Caco-2 (cell line): ENCODE measurements around the gene MBD5. TPM values are rescaled to one million over a fixed set of nuclear protein-coding genes. Genes with fewer than 3 reads are reported as not detected.

Experiments
- BruUV-seq: library from RNA; stranded (reverse); fragments of 400-500 nt; replicated peaks from 2 replicates; lab custom pipeline; 2021; lab: Mats Ljungman, UMichigan
- CTCF ChIA-PET: fragments of 300-600 bp; sonication (Branson Sonifier 250); formaldehyde crosslinking; loops from one replicate; lab custom pipeline; 2022; ENCODE audit warnings: antibody characterized with exemption; lab: Charles Lee
- POLR2A ChIA-PET: fragments of 300-600 bp; sonication (Branson Sonifier 250); formaldehyde crosslinking; loops from one replicate; lab custom pipeline; 2022; ENCODE audit warnings: antibody characterized with exemption; lab: Charles Lee
- DNase-seq, 2 experiments: peaks; one replicate each; pipeline versions ENCODE4 v3.0.0 to v3.0.0-alpha.2; 2020 to 2022
- H3K27me3 ChIP-seq: replicated peaks from 2 replicates; pipeline ENCODE4 v1.6.0; 2011; ENCODE audit warnings: low read length; ENCODE audit not compliant: control insufficient read depth, insufficient read depth
- H3K36me3 ChIP-seq: 2 replicates; pipeline ENCODE4 v1.5.1; 2011; ENCODE audit warnings: low read length; ENCODE audit not compliant: control insufficient read depth, insufficient read depth
- H3K4me1 ChIP-seq: fragments of 250-450 bp; sonication (Bioruptor Pico); 2 replicates; pipeline ENCODE4 v1.5.1; 2020; ENCODE audit warnings: mild to moderate bottlenecking
- H3K4me3 ChIP-seq: 2 replicates; pipeline ENCODE4 v1.5.1; 2011; ENCODE audit warnings: low read depth, mild to moderate bottlenecking, control low read depth, low read length
- H3K9me3 ChIP-seq: fragments of 250-450 bp; sonication (Bioruptor Pico); 2 replicates; pipeline ENCODE4 v1.5.1; 2020; ENCODE audit warnings: mild to moderate bottlenecking, moderate library complexity
- H3K27ac Mint-ChIP-seq: one replicate; pipeline ENCODE4 v1.8.0; 2022; ENCODE audit warnings: mixed read lengths; ENCODE audit not compliant: unreplicated experiment
- H3K27me3 Mint-ChIP-seq: one replicate; pipeline ENCODE4 v1.8.0; 2022; ENCODE audit warnings: mixed read lengths; ENCODE audit not compliant: insufficient read depth, unreplicated experiment
- H3K36me3 Mint-ChIP-seq: one replicate; pipeline ENCODE4 v1.8.0; 2022; ENCODE audit warnings: mild to moderate bottlenecking, mixed read lengths; ENCODE audit not compliant: insufficient read depth, unreplicated experiment
- H3K4me1 Mint-ChIP-seq: one replicate; pipeline ENCODE4 v1.8.0; 2022; ENCODE audit warnings: low read depth, mixed read lengths; ENCODE audit not compliant: unreplicated experiment
- H3K4me3 Mint-ChIP-seq: one replicate; pipeline ENCODE4 v1.8.0; 2022; ENCODE audit warnings: mild to moderate bottlenecking, moderate library complexity, mixed read lengths; ENCODE audit not compliant: unreplicated experiment
- H3K9me3 Mint-ChIP-seq: one replicate; pipeline ENCODE4 v1.8.0; 2022; ENCODE audit warnings: mixed read lengths; ENCODE audit not compliant: unreplicated experiment
- intact Hi-C: fragments of 100-400 bp; cut with micrococcal nuclease; formaldehyde crosslinking; loops from one replicate; pipeline ENCODE4 v1.10.0; 2022; ENCODE audit not compliant: unreplicated experiment
- total RNA-seq: library from RNA; stranded (reverse); gene quantifications from 2 replicates; pipeline ENCODE4 v1.2.3, GENCODE V29; 2022
- TF ChIP-seq, protein P1 (sequence below), 2 experiments: fragments of 200-600 bp in 1 of 2; IDR thresholded peaks; 1 replicate in 1 of 2; 2 replicates in 1 of 2; pipeline versions ENCODE4 v1.5.1 to v1.8.0; 2011 to 2022; ENCODE audit warnings: antibody characterized with exemption in 1 of 2, control low read depth in 1 of 2, inconsistent platforms in 1 of 2, low read depth in 1 of 2, low read length in 1 of 2, mild to moderate bottlenecking in 1 of 2, moderate library complexity in 1 of 2; ENCODE audit not compliant: insufficient read depth in 1 of 2, severe bottlenecking in 1 of 2, unreplicated experiment in 1 of 2

Gene MBD5
- total RNA-seq, 1 experiment from 2014 or later: 23.7 TPM

GRCh38 chr2:148552675-148553331 is 531.9 kb downstream of the MBD5 start:
- no peaks in the 10 kb centered on the region for H3K9me3 ChIP-seq
- no peak for DNase-seq
- intact Hi-C loops: no loop called here
- BruUV-seq: no TSS peak
- no peak overlapping the region for H3K27ac Mint-ChIP-seq
- TF ChIP-seq, protein P1, sequence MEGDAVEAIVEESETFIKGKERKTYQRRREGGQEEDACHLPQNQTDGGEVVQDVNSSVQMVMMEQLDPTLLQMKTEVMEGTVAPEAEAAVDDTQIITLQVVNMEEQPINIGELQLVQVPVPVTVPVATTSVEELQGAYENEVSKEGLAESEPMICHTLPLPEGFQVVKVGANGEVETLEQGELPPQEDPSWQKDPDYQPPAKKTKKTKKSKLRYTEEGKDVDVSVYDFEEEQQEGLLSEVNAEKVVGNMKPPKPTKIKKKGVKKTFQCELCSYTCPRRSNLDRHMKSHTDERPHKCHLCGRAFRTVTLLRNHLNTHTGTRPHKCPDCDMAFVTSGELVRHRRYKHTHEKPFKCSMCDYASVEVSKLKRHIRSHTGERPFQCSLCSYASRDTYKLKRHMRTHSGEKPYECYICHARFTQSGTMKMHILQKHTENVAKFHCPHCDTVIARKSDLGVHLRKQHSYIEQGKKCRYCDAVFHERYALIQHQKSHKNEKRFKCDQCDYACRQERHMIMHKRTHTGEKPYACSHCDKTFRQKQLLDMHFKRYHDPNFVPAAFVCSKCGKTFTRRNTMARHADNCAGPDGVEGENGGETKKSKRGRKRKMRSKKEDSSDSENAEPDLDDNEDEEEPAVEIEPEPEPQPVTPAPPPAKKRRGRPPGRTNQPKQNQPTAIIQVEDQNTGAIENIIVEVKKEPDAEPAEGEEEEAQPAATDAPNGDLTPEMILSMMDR (IDR thresholded peaks at IDR 0.05; ENCODE audit: insufficient read depth in 1 of 2, low read depth in 1 of 2, low read length in 1 of 2, severe bottlenecking in 1 of 2, unreplicated experiment in 1 of 2): no peak
- ChIA-PET CTCF (no interaction called here), POLR2A (no interaction called here)
- no peak overlapping the region for H3K4me3 Mint-ChIP-seq
- H3K4me1 Mint-ChIP-seq: no peaks in the 10 kb centered on the region
- no peaks in the 10 kb centered on the region for H3K27me3 Mint-ChIP-seq
- peaks cover 17% of the 10 kb centered on the region for H3K4me1 ChIP-seq
- no peaks in the 10 kb centered on the region for H3K27me3 ChIP-seq
- no peaks in the 10 kb centered on the region for H3K9me3 Mint-ChIP-seq
- no peaks in the 10 kb centered on the region for H3K36me3 ChIP-seq
- H3K4me3 ChIP-seq: no peak overlapping the region
- H3K36me3 Mint-ChIP-seq: no peaks in the 10 kb centered on the region

- ChIA-PET POLR2A (no interaction called here), CTCF (no interaction called here)
- Mint-ChIP-seq H3K36me3 (no peaks in the 10 kb centered on the region), H3K9me3 (no peaks in the 10 kb centered on the region), H3K27ac (no peak overlapping the region), H3K27me3 (no peaks in the 10 kb centered on the region), H3K4me3 (no peak overlapping the region), H3K4me1 (no peaks in the 10 kb centered on the region)
- DNase-seq: no peak
- no TSS peak for BruUV-seq
- H3K4me1 ChIP-seq: peaks cover 17% of the 10 kb centered on the region
- no peak overlapping the region for H3K4me3 ChIP-seq
- intact Hi-C loops: no loop called here
- no peaks in the 10 kb centered on the region for H3K27me3 ChIP-seq
- H3K9me3 ChIP-seq: no peaks in the 10 kb centered on the region
- TF ChIP-seq, protein P1 (IDR thresholded peaks at IDR 0.05; ENCODE audit: insufficient read depth in 1 of 2, low read depth in 1 of 2, low read length in 1 of 2, severe bottlenecking in 1 of 2, unreplicated experiment in 1 of 2): no peak
- no peaks in the 10 kb centered on the region for H3K36me3 ChIP-seq
Observed at GRCh38 chr2:148553332-148553887, 532.5 kb downstream of the MBD5 start.

- intact Hi-C loops: no loop called here
- H3K27me3 Mint-ChIP-seq: no peaks in the 10 kb centered on the region
- Histone ChIP-seq H3K27me3 (no peaks in the 10 kb centered on the region), H3K4me3 (no peak overlapping the region), H3K9me3 (no peaks in the 10 kb centered on the region), H3K36me3 (no peaks in the 10 kb centered on the region), H3K4me1 (peaks cover 17% of the 10 kb centered on the region)
- no peak overlapping the region for H3K27ac Mint-ChIP-seq
- H3K4me1 Mint-ChIP-seq: no peaks in the 10 kb centered on the region
- no peaks in the 10 kb centered on the region for H3K36me3 Mint-ChIP-seq
- no TSS peak for BruUV-seq
- POLR2A ChIA-PET: no interaction called here
- CTCF ChIA-PET: no interaction called here
- no peak overlapping the region for H3K4me3 Mint-ChIP-seq
- peak; percentile 40 to 68 for DNase-seq
- TF ChIP-seq, protein P1 (IDR thresholded peaks at IDR 0.05; ENCODE audit: insufficient read depth in 1 of 2, low read depth in 1 of 2, low read length in 1 of 2, severe bottlenecking in 1 of 2, unreplicated experiment in 1 of 2): no peak
- H3K9me3 Mint-ChIP-seq: no peaks in the 10 kb centered on the region
Observed at GRCh38 chr2:148554459-148555247, 533.8 kb downstream of the MBD5 start.
